K562 (cell line): Measurements from ENCODE around the gene PITX1. TPM values are rescaled to one million over a fixed set of nuclear protein-coding genes. Genes with fewer than 3 reads are reported as not detected.
A peak's percentile ranks its signal among the peaks of the same experiment; 100 is the strongest.

Experiments
- JUN ChIP-seq, 2 experiments: sonication (generic) in 1 of 2; formaldehyde crosslinking in 1 of 2; IDR thresholded peaks; 2 replicates each; pipeline versions ENCODE4 v1.6.1 to v1.8.0; 2012 to 2022; ENCODE audit warnings: borderline replicate concordance in 2 of 2, mild to moderate bottlenecking in 2 of 2, improper control_type of control experiment in 1 of 2, low read depth in 1 of 2, low read length in 1 of 2, missing genetic modification reagents in 1 of 2
- JUND ChIP-seq, 2 experiments: IDR thresholded peaks; 2 replicates in 1 of 2; 3 replicates in 1 of 2; pipeline ENCODE4 v1.6.1; 2011; ENCODE audit warnings: borderline replicate concordance in 2 of 2, low read depth in 2 of 2, low read length in 2 of 2, improper control_type of control experiment in 1 of 2, missing biosample characterization in 1 of 2, missing genetic modification characterization in 1 of 2, missing genetic modification reagents in 1 of 2
- ZNF253 ChIP-seq: fragments of 250-450 bp; sonication (Bioruptor Pico); conservative IDR thresholded peaks from 2 replicates; pipeline ENCODE4 v1.6.1; 2021; ENCODE audit warnings: mild to moderate bottlenecking
- ZNF282 ChIP-seq: sonication (generic); formaldehyde crosslinking; IDR thresholded peaks from 2 replicates; pipeline ENCODE4 v1.8.1; 2023; ENCODE audit warnings: missing genetic modification reagents
- polyA plus RNA-seq, 8 experiments: library from polyadenylated mRNA; depleted of rRNA in 4 of 8; stranded (reverse) in 5 of 8; unstranded in 3 of 8; fragments of >200 nt; fragmentation: Nextera tagmentation in 2 of 8; fragmentation: Illumina TruSeq in 1 of 8; extraction: Ambion mirVana in 2 of 8; extraction: Trizol in 1 of 8; gene quantifications; 2 replicates each; pipeline versions ENCODE4 v1.2.1 to v1.2.3, GENCODE V29; 2011 to 2014; ENCODE audit warnings: inconsistent platforms in 1 of 8, missing spikeins in 1 of 8
- total RNA-seq, 7 experiments: library from RNA; depleted of rRNA in 6 of 7; stranded (reverse); fragments of >200 nt in 6 of 7; fragmentation: Illumina TruSeq in 2 of 7; extraction: Trizol in 2 of 7; gene quantifications; 2 replicates each; pipeline versions ENCODE4 v1.2.1 to v1.2.3, GENCODE V29; 2011 to 2021; ENCODE audit warnings: low replicate concordance in 1 of 7
- TF ChIP-seq, protein P1 (sequence below): fragments of 200-600 bp; sonication (generic); IDR thresholded peaks from one replicate; pipeline ENCODE4 v1.6.1; 2012; ENCODE audit warnings: mild to moderate bottlenecking, low read depth, low read length, inconsistent platforms
- TF ChIP-seq, protein P2 (sequence below): fragments of 450-650 bp; IDR thresholded peaks from one replicate; pipeline ENCODE4 v1.6.1; 2018; ENCODE audit warnings: mild to moderate bottlenecking, moderate library complexity; ENCODE audit not compliant: partially characterized antibody

Gene PITX1
- total and polyA plus RNA-seq, 9 of the 15 experiments (the other 6 are each of a cell fraction or from before 2014, with no cell fraction given): 0.13 to 88.2 (median 24.9) TPM

DNA sequence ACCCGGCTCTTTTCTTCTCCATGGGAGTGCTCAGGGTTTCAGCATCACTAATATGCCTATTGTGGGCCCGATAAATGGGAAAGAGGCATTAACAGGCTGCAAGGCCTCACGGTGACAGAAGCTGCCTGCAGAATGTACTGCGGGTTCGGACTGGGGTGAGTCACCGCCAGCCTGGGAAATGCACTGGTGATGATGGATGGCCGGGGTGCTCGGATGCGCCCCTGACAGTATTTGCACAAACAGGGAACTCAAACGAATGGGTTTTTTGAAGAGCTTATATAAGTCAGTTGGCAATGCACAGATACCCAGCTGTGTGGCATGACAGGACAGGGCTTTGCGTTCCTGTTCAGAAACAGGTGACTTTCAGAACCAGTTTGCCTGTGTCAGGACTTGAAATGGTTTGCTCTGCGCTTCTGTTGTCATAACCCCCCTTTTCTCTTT is 42.0 kb upstream of the PITX1 start (continued):
- TF ChIP-seq JUN (IDR thresholded peaks at IDR 0.05; ENCODE audit: borderline replicate concordance, low read depth, low read length) (0 out of 2 replicates have a peak, but pooled peaks have one; percentile 31), JUN (CRISPR knock-in tag; IDR thresholded peaks at IDR 0.05; ENCODE audit: borderline replicate concordance) (no peak), ZNF282 (no peak), JUND (IDR thresholded peaks at IDR 0.05; ENCODE audit: borderline replicate concordance, low read depth, low read length) (0 out of 2 replicates have a peak, but pooled peaks have one; percentile 58), JUND (tag; IDR thresholded peaks at IDR 0.05; ENCODE audit: borderline replicate concordance, low read depth, low read length) (no peak), ZNF253 (CRISPR knock-in tag) (no peak)
- TF ChIP-seq, protein P1, sequence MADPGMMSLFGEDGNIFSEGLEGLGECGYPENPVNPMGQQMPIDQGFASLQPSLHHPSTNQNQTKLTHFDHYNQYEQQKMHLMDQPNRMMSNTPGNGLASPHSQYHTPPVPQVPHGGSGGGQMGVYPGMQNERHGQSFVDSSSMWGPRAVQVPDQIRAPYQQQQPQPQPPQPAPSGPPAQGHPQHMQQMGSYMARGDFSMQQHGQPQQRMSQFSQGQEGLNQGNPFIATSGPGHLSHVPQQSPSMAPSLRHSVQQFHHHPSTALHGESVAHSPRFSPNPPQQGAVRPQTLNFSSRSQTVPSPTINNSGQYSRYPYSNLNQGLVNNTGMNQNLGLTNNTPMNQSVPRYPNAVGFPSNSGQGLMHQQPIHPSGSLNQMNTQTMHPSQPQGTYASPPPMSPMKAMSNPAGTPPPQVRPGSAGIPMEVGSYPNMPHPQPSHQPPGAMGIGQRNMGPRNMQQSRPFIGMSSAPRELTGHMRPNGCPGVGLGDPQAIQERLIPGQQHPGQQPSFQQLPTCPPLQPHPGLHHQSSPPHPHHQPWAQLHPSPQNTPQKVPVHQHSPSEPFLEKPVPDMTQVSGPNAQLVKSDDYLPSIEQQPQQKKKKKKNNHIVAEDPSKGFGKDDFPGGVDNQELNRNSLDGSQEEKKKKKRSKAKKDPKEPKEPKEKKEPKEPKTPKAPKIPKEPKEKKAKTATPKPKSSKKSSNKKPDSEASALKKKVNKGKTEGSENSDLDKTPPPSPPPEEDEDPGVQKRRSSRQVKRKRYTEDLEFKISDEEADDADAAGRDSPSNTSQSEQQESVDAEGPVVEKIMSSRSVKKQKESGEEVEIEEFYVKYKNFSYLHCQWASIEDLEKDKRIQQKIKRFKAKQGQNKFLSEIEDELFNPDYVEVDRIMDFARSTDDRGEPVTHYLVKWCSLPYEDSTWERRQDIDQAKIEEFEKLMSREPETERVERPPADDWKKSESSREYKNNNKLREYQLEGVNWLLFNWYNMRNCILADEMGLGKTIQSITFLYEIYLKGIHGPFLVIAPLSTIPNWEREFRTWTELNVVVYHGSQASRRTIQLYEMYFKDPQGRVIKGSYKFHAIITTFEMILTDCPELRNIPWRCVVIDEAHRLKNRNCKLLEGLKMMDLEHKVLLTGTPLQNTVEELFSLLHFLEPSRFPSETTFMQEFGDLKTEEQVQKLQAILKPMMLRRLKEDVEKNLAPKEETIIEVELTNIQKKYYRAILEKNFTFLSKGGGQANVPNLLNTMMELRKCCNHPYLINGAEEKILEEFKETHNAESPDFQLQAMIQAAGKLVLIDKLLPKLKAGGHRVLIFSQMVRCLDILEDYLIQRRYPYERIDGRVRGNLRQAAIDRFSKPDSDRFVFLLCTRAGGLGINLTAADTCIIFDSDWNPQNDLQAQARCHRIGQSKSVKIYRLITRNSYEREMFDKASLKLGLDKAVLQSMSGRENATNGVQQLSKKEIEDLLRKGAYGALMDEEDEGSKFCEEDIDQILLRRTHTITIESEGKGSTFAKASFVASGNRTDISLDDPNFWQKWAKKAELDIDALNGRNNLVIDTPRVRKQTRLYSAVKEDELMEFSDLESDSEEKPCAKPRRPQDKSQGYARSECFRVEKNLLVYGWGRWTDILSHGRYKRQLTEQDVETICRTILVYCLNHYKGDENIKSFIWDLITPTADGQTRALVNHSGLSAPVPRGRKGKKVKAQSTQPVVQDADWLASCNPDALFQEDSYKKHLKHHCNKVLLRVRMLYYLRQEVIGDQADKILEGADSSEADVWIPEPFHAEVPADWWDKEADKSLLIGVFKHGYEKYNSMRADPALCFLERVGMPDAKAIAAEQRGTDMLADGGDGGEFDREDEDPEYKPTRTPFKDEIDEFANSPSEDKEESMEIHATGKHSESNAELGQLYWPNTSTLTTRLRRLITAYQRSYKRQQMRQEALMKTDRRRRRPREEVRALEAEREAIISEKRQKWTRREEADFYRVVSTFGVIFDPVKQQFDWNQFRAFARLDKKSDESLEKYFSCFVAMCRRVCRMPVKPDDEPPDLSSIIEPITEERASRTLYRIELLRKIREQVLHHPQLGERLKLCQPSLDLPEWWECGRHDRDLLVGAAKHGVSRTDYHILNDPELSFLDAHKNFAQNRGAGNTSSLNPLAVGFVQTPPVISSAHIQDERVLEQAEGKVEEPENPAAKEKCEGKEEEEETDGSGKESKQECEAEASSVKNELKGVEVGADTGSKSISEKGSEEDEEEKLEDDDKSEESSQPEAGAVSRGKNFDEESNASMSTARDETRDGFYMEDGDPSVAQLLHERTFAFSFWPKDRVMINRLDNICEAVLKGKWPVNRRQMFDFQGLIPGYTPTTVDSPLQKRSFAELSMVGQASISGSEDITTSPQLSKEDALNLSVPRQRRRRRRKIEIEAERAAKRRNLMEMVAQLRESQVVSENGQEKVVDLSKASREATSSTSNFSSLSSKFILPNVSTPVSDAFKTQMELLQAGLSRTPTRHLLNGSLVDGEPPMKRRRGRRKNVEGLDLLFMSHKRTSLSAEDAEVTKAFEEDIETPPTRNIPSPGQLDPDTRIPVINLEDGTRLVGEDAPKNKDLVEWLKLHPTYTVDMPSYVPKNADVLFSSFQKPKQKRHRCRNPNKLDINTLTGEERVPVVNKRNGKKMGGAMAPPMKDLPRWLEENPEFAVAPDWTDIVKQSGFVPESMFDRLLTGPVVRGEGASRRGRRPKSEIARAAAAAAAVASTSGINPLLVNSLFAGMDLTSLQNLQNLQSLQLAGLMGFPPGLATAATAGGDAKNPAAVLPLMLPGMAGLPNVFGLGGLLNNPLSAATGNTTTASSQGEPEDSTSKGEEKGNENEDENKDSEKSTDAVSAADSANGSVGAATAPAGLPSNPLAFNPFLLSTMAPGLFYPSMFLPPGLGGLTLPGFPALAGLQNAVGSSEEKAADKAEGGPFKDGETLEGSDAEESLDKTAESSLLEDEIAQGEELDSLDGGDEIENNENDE: no peak
- TF ChIP-seq, protein P2, sequence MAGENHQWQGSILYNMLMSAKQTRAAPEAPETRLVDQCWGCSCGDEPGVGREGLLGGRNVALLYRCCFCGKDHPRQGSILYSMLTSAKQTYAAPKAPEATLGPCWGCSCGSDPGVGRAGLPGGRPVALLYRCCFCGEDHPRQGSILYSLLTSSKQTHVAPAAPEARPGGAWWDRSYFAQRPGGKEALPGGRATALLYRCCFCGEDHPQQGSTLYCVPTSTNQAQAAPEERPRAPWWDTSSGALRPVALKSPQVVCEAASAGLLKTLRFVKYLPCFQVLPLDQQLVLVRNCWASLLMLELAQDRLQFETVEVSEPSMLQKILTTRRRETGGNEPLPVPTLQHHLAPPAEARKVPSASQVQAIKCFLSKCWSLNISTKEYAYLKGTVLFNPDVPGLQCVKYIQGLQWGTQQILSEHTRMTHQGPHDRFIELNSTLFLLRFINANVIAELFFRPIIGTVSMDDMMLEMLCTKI: no peak
